Cardiac fibroblast (primary cell): ENCODE measurements around the gene COPA.

Source experiments
- DNase-seq, 2 donors: peaks; one replicate each; pipeline versions ENCODE4 v3.0.0 to v3.0.0-alpha.2; 2010; ENCODE audit warnings: low read depth in 2 of 2
- H3K4me3 ChIP-seq, 2 donors: replicated peaks in 1 of 2; 1 replicate in 1 of 2; 2 replicates in 1 of 2; pipeline ENCODE4 v1.5.1; 2011; ENCODE audit warnings: low read depth in 2 of 2, low read length in 2 of 2, mild to moderate bottlenecking in 2 of 2, moderate library complexity in 1 of 2
- CTCF ChIP-seq: IDR thresholded peaks from one replicate; pipeline ENCODE4 v1.5.1; 2011; ENCODE audit warnings: low read depth, mild to moderate bottlenecking, low read length, inconsistent platforms

The COPA gene

GRCh38 chr1:160367516-160367900 is 24.5 kb upstream of the COPA start:
- TF ChIP-seq CTCF: no peak
- H3K4me3 ChIP-seq: no peak overlapping the region
- DNase-seq: no peak

- no peak for DNase-seq
- no peak within 1 kb of the TSS for H3K4me3 ChIP-seq
- TF ChIP-seq CTCF: no peak
These were observed 23.9 kb upstream of the COPA start, which contains the start of gene NHLH1 for GRCh38 chr1:160366731-160367515. TSS of gene NHLH1 (plus strand) at chr1:160367071. CDS start at chr1:160370732, 3,661 bp downstream.

GRCh38 chr1:160365325-160365724 is 22.3 kb upstream of the COPA start:
- no peak for TF ChIP-seq CTCF
- no peak for DNase-seq
- no peak overlapping the region for H3K4me3 ChIP-seq

- DNase-seq: no peak
- H3K4me3 ChIP-seq: no peak overlapping the region
- no peak for TF ChIP-seq CTCF
These were observed 21.1 kb upstream of the COPA start for GRCh38 chr1:160363951-160364735.

- no peak overlapping the region for H3K4me3 ChIP-seq
- no peak for DNase-seq
- TF ChIP-seq CTCF: no peak
These were observed 20.0 kb upstream of the COPA start for GRCh38 chr1:160363010-160363409.

GRCh38 chr1:160362168-160362957 is 19.3 kb upstream of the COPA start:
- DNase-seq: no peak
- no peak for TF ChIP-seq CTCF

More at GRCh38 chr1:160362168-160362957, 19.3 kb upstream of the COPA start:
- H3K4me3 ChIP-seq: no peak overlapping the region
